Mesendoderm (in vitro differentiated cells): Measurements from ENCODE around the gene DLGAP3. TPM values are rescaled to one million over a fixed set of nuclear protein-coding genes. Genes with fewer than 3 reads are reported as not detected.

ENCODE experiments used
- DNase-seq: peaks from one replicate; pipeline ENCODE4 v3.0.0; 2013
- H2AK5ac ChIP-seq: 2 replicates; pipeline ENCODE4 v1.6.1; 2013; ENCODE audit warnings: low read length, inconsistent platforms
- H2BK120ac ChIP-seq: 2 replicates; pipeline ENCODE4 v1.6.1; 2013; ENCODE audit warnings: low read depth, mild to moderate bottlenecking, low read length, moderate library complexity, mixed read lengths
- H2BK15ac ChIP-seq: replicated peaks from 2 replicates; pipeline ENCODE4 v1.6.1; 2013; ENCODE audit warnings: low read depth, mild to moderate bottlenecking, moderate library complexity
- H2BK5ac ChIP-seq: 2 replicates; pipeline ENCODE4 v1.6.1; 2013; ENCODE audit warnings: low read length, inconsistent platforms
- H3K18ac ChIP-seq: 2 replicates; pipeline ENCODE4 v1.6.1; 2013; ENCODE audit warnings: mild to moderate bottlenecking, low read length, mixed read lengths
- H3K23ac ChIP-seq: one replicate; pipeline ENCODE4 v1.6.1; 2013; ENCODE audit warnings: low read length
- H3K27ac ChIP-seq: 2 replicates; pipeline ENCODE4 v1.5.1; 2013; ENCODE audit warnings: low read depth, mild to moderate bottlenecking, inconsistent platforms, low read length, moderate library complexity
- H3K27me3 ChIP-seq: 2 replicates; pipeline ENCODE4 v1.6.1; 2013; ENCODE audit warnings: low read length, control low read depth, mild to moderate bottlenecking, inconsistent platforms; ENCODE audit not compliant: insufficient read depth, poor library complexity
- H3K36me3 ChIP-seq: 2 replicates; pipeline ENCODE4 v1.6.1; 2013; ENCODE audit warnings: low read length, inconsistent platforms; ENCODE audit not compliant: control insufficient read depth, insufficient read depth
- H3K4ac ChIP-seq: one replicate; pipeline ENCODE4 v1.6.1; 2013; ENCODE audit warnings: low read depth, mild to moderate bottlenecking, low read length, moderate library complexity
- H3K4me1 ChIP-seq: 2 replicates; pipeline ENCODE4 v1.6.1; 2013; ENCODE audit warnings: low read depth, low read length, inconsistent platforms; ENCODE audit not compliant: control insufficient read depth
- H3K4me2 ChIP-seq: 2 replicates; pipeline ENCODE4 v1.6.1; 2013; ENCODE audit warnings: low read length
- H3K4me3 ChIP-seq: 2 replicates; pipeline ENCODE4 v1.5.1; 2013; ENCODE audit warnings: mild to moderate bottlenecking, low read length
- H3K56ac ChIP-seq: one replicate; pipeline ENCODE4 v1.6.1; 2013; ENCODE audit warnings: low read length
- H3K79me1 ChIP-seq: 2 replicates; pipeline ENCODE4 v1.6.1; 2013; ENCODE audit warnings: low read length, inconsistent platforms
- H3K79me2 ChIP-seq: 2 replicates; pipeline ENCODE4 v1.6.1; 2013; ENCODE audit warnings: mild to moderate bottlenecking, low read length; ENCODE audit not compliant: control insufficient read depth, insufficient read depth
- H3K9ac ChIP-seq: 2 replicates; pipeline ENCODE4 v1.6.1; 2013; ENCODE audit warnings: low read length, inconsistent platforms
- H4K5ac ChIP-seq: one replicate; pipeline ENCODE4 v1.6.1; 2013; ENCODE audit warnings: low read length
- H4K8ac ChIP-seq: one replicate; pipeline ENCODE4 v1.6.1; 2013; ENCODE audit warnings: low read depth, mild to moderate bottlenecking, control low read depth, low read length, moderate library complexity
- WGBS: extraction: QIAGEN DNeasy Blood & Tissue Kit; methylation state at CpG from one replicate; pipeline ENCODE4 v1.1.7; 2013; ENCODE audit warnings: low lambda C conversion rate, missing lambda C conversion rate; ENCODE audit not compliant: insufficient coverage; ENCODE audit errors: extremely low coverage; 5-methylcytosine and 5-hydroxymethylcytosine counted together
- polyA plus RNA-seq, 2 experiments: library from polyadenylated mRNA; stranded (reverse); fragments of 200-250 nt; gene quantifications; one replicate each; pipeline ENCODE4 v1.2.3, GENCODE V29; 2013

The DLGAP3 gene
- polyA plus RNA-seq (2013, experiment 1 of 2): 5.2 TPM
- 5.2 TPM for polyA plus RNA-seq (2013, experiment 2 of 2)

GRCh38 chr1:34929497-34929852, at the start of gene DLGAP3:
TSS of gene DLGAP3 (minus strand) at chr1:34929650. CDS start at chr1:34905383, 24,267 bp downstream.
- Histone ChIP-seq H3K23ac (peak within 1 kb of the TSS; percentile 97), H3K4ac (peak within 1 kb of the TSS; percentile 19), H3K18ac (peak within 1 kb of the TSS; percentile 85), H3K4me2 (peak within 1 kb of the TSS; percentile 87), H2BK15ac (no peak within 1 kb of the TSS), H3K79me1 (peaks cover 3% of the 10 kb centered on the region), H2BK120ac (peak within 1 kb of the TSS; percentile 83), H3K79me2 (no peaks in the 10 kb centered on the region), H2AK5ac (peak within 1 kb of the TSS; percentile 58), H4K8ac (no peak within 1 kb of the TSS), H3K9ac (peak within 1 kb of the TSS; percentile 67), H3K4me3 (peak within 1 kb of the TSS; percentile 37), H3K27ac (no peak within 1 kb of the TSS), H3K27me3 (no peaks in the 10 kb centered on the region), H2BK5ac (no peak within 1 kb of the TSS), H3K56ac (peak within 1 kb of the TSS; percentile 88), H3K36me3 (no peaks in the 10 kb centered on the region), H3K4me1 (peaks cover 6% of the 10 kb centered on the region), H4K5ac (no peak within 1 kb of the TSS)
- peak; percentile 43 for DNase-seq
- no CpG with 5 or more reads among the region's 50 CpGs for WGBS

- H2BK5ac ChIP-seq: no peak overlapping the region
- no peak overlapping the region for H3K56ac ChIP-seq
- no peak overlapping the region for H3K18ac ChIP-seq
- no peak overlapping the region for H3K23ac ChIP-seq
- H4K5ac ChIP-seq: no peak overlapping the region
- H2BK15ac ChIP-seq: no peak overlapping the region
- WGBS: no CpG with 5 or more reads among the region's 6 CpGs
- H3K27ac ChIP-seq: no peak overlapping the region
- H2AK5ac ChIP-seq: no peak overlapping the region
- no peak overlapping the region for H3K4ac ChIP-seq
- H3K4me3 ChIP-seq: no peak overlapping the region
- no peak overlapping the region for H4K8ac ChIP-seq
- no peak overlapping the region for H3K9ac ChIP-seq
- no peaks in the 10 kb centered on the region for H3K27me3 ChIP-seq
- H3K4me1 ChIP-seq: peaks cover 2% of the 10 kb centered on the region
- no peaks in the 10 kb centered on the region for H3K79me2 ChIP-seq
- no peak overlapping the region for H2BK120ac ChIP-seq
- H3K36me3 ChIP-seq: no peaks in the 10 kb centered on the region
- no peaks in the 10 kb centered on the region for H3K79me1 ChIP-seq
- H3K4me2 ChIP-seq: no peak overlapping the region
- no peak for DNase-seq
Measured at GRCh38 chr1:34978921-34979320, 49.5 kb upstream of the DLGAP3 start.

DNA sequence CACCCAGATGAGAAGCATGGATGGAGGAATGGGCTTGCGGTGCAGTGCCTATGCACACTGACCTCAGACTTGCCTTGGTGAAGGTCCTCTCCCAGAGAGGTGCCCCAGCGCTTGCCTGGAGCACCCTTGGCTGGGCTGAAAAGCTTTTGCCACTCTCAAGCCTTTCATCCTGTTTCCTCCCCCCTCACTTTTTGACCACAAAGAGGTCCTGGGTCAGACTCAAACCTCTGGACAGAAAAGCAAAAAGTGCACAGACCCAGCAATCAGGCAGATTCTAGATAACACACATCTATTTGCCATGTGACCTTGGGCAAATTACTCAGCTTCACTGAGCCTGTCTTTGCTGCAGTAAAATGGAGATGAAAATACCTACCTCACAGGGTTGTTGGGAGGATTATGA, 48.4 kb upstream of the DLGAP3 start:
- Histone ChIP-seq H3K79me2 (no peaks in the 10 kb centered on the region), H2BK15ac (no peak overlapping the region), H2AK5ac (no peak overlapping the region), H3K4me2 (no peak overlapping the region), H3K27ac (no peak overlapping the region), H3K56ac (no peak overlapping the region), H3K18ac (no peak overlapping the region), H3K9ac (no peak overlapping the region), H3K4me1 (no peaks in the 10 kb centered on the region), H4K5ac (no peak overlapping the region), H4K8ac (no peak overlapping the region), H2BK5ac (no peak overlapping the region), H3K27me3 (no peaks in the 10 kb centered on the region), H3K4ac (no peak overlapping the region), H3K79me1 (no peaks in the 10 kb centered on the region), H3K36me3 (no peaks in the 10 kb centered on the region), H2BK120ac (no peak overlapping the region), H3K23ac (no peak overlapping the region), H3K4me3 (no peak overlapping the region)
- no CpG with 5 or more reads among the region's 2 CpGs for WGBS
- DNase-seq: no peak

DNA sequence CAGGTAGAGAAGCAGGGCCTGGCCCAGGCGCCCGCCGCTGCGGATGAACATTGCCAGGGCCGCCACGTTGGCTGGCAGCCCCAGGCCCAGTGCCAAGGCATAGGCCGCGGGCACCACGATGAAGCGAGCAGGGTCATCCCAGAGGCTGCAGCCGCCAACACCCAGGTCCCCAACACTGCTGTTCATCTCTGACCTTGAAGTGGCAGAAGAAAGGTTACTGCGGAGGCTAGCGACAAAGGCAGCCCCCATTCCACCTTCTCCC, 47.7 kb upstream of the DLGAP3 start:
- no peak for DNase-seq
- no peaks in the 10 kb centered on the region for H3K27me3 ChIP-seq
- no peak overlapping the region for H3K18ac ChIP-seq
- no peaks in the 10 kb centered on the region for H3K79me1 ChIP-seq
- no peak overlapping the region for H3K4me2 ChIP-seq
- H2BK120ac ChIP-seq: no peak overlapping the region
- H3K79me2 ChIP-seq: no peaks in the 10 kb centered on the region
- no peaks in the 10 kb centered on the region for H3K4me1 ChIP-seq
- WGBS: no CpG with 5 or more reads among the region's 13 CpGs
- no peak overlapping the region for H2BK5ac ChIP-seq
- H4K8ac ChIP-seq: no peak overlapping the region
- H3K56ac ChIP-seq: no peak overlapping the region
- no peak overlapping the region for H2BK15ac ChIP-seq
- no peak overlapping the region for H4K5ac ChIP-seq
- no peak overlapping the region for H3K4me3 ChIP-seq
- no peak overlapping the region for H3K9ac ChIP-seq
- no peak overlapping the region for H2AK5ac ChIP-seq
- H3K27ac ChIP-seq: no peak overlapping the region
- H3K36me3 ChIP-seq: no peaks in the 10 kb centered on the region
- no peak overlapping the region for H3K23ac ChIP-seq
- H3K4ac ChIP-seq: no peak overlapping the region

DNA sequence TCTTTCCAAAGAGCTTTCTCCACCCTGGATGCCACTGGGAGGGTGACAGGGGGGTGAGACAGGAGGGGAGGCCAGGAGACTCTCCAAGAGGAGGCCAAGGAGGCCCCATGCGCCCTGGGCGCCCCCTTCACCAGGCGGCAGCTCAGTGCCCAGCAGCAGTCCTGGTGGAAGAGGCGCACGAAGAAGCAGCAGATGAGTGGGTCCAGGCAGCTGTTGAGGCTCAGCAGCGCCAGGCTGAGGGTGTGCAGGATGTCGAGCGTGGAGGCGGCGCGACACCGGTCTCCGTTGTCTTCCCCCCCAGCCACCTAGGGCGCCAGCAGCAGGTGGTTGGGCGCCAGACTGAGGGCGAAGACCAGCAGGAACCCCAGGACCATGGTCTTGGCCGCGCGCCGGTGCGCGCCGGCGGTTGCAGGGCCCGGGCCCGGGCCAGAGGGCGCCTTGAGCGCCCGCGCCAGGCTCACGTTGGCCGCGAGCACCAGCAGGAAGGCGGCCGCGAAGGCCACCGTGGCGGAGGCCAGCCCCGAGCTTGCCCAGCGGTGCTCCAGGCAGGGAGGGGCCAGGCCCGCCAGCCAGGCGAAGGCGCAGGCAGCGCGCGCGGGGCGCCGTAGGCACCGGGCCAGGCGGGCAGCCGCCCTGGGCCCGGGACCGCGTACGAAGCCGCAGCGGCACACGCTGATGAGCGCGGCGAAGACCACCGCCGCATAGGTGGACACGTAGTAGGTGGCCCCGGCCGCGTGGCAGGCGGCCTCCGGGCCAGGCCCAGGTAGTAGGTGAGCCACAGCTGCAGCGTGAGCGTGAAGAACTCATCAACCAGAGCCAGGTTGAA, 47.1 kb upstream of the DLGAP3 start:
- no peaks in the 10 kb centered on the region for H3K27me3 ChIP-seq
- no peak overlapping the region for H3K4me2 ChIP-seq
- H3K79me1 ChIP-seq: no peaks in the 10 kb centered on the region
- H4K5ac ChIP-seq: no peak overlapping the region
- H2AK5ac ChIP-seq: no peak overlapping the region
- H3K4me3 ChIP-seq: no peak overlapping the region
- no peak overlapping the region for H3K9ac ChIP-seq
- no peak for DNase-seq
- no peaks in the 10 kb centered on the region for H3K36me3 ChIP-seq
- no peak overlapping the region for H2BK15ac ChIP-seq
- no peak overlapping the region for H2BK5ac ChIP-seq
- no peak overlapping the region for H3K4ac ChIP-seq
- no peak overlapping the region for H2BK120ac ChIP-seq
- WGBS: no CpG with 5 or more reads among the region's 72 CpGs
- H3K56ac ChIP-seq: no peak overlapping the region
- H3K23ac ChIP-seq: no peak overlapping the region
- H3K4me1 ChIP-seq: no peaks in the 10 kb centered on the region
- H3K27ac ChIP-seq: no peak overlapping the region
- H4K8ac ChIP-seq: no peak overlapping the region
- H3K18ac ChIP-seq: no peak overlapping the region
- no peaks in the 10 kb centered on the region for H3K79me2 ChIP-seq

- Histone ChIP-seq H3K18ac (no peak overlapping the region), H4K8ac (no peak overlapping the region), H2AK5ac (no peak overlapping the region), H2BK5ac (no peak overlapping the region), H3K79me1 (no peaks in the 10 kb centered on the region), H3K4ac (no peak overlapping the region), H3K4me1 (no peaks in the 10 kb centered on the region), H3K36me3 (no peaks in the 10 kb centered on the region), H4K5ac (no peak overlapping the region), H3K27me3 (no peaks in the 10 kb centered on the region), H3K56ac (no peak overlapping the region), H2BK15ac (no peak overlapping the region), H2BK120ac (no peak overlapping the region), H3K4me3 (no peak overlapping the region), H3K9ac (no peak overlapping the region), H3K23ac (no peak overlapping the region), H3K27ac (no peak overlapping the region), H3K79me2 (no peaks in the 10 kb centered on the region), H3K4me2 (no peak overlapping the region)
- DNase-seq: peak; percentile 14
- WGBS: no CpG with 5 or more reads among the region's 6 CpGs
Measured at GRCh38 chr1:34975771-34976170, 46.3 kb upstream of the DLGAP3 start.
